DOHH2 (cell line): Measurements from ENCODE around the gene PTPRN2.

Experiments
- CTCF ChIP-seq: fragments of 200-600 bp; sonication (generic); IDR thresholded peaks from one replicate; pipeline ENCODE4 v1.5.1; 2014; ENCODE audit warnings: antibody characterized with exemption, mild to moderate bottlenecking, low read depth, low read length; ENCODE audit not compliant: poor library complexity, severe bottlenecking
- EZH2phosphoT487 ChIP-seq: fragments of 200-600 bp; sonication (generic); IDR thresholded peaks from 2 replicates; pipeline ENCODE4 v1.6.1; 2017; ENCODE audit warnings: borderline replicate concordance, mild to moderate bottlenecking, antibody characterized with exemption, low read length, moderate library complexity, mixed read lengths

- TF ChIP-seq CTCF (no peak), EZH2phosphoT487 (no peak)
Measured at GRCh38 chr7:158018971-158019645, 568.5 kb downstream of the PTPRN2 start.
